ENCODE measurements around the gene PLEKHA5. TPM values are rescaled to one million over a fixed set of nuclear protein-coding genes. Genes with fewer than 3 reads are reported as not detected.

PLEKHA5 gene
- polyA plus RNA-seq, 3 donors, result 0.35 to 0.79 (median 0.41) TPM

DNA sequence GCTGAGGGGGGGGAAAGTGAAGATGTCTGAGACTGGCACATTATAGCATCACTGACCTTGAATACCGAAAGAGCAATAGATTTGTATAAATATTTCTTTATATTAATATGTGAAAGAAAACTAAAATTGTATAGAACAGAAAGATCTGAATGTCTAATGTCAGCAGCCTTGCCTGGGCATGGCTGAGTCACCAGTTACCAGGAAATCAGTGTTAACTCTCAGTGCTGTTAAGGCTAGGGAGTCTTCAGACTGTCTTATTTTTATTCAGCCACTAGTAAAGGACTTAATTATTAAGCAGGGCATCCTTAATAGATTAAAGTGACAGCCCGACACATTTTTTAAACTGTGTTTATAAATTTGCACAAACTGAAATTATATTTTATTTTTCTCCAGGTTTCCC, 186.9 kb downstream of the PLEKHA5 start:
- Mint-ChIP-seq H3K36me3 (no peaks in the 10 kb centered on the region), H3K4me1 (no peaks in the 10 kb centered on the region), H3K27me3 (ENCODE audit: low read depth in 3 of 3) (no peaks in the 10 kb centered on the region), H3K4me3 (no peak overlapping the region), H3K27ac (no peak overlapping the region), H3K9me3 (no peaks in the 10 kb centered on the region)
- DNase-seq, result no peak
- intact Hi-C loops (cut with micrococcal nuclease), result no loop called here
- TF ChIP-seq, protein P1, sequence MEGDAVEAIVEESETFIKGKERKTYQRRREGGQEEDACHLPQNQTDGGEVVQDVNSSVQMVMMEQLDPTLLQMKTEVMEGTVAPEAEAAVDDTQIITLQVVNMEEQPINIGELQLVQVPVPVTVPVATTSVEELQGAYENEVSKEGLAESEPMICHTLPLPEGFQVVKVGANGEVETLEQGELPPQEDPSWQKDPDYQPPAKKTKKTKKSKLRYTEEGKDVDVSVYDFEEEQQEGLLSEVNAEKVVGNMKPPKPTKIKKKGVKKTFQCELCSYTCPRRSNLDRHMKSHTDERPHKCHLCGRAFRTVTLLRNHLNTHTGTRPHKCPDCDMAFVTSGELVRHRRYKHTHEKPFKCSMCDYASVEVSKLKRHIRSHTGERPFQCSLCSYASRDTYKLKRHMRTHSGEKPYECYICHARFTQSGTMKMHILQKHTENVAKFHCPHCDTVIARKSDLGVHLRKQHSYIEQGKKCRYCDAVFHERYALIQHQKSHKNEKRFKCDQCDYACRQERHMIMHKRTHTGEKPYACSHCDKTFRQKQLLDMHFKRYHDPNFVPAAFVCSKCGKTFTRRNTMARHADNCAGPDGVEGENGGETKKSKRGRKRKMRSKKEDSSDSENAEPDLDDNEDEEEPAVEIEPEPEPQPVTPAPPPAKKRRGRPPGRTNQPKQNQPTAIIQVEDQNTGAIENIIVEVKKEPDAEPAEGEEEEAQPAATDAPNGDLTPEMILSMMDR (IDR thresholded peaks at IDR 0.05), result no peak
- no peak overlapping the region for H3K4me3 ChIP-seq (replicated peaks in 1 of 3; ENCODE audit: low read depth in 2 of 3, low read length in 3 of 3)
- WGBS (ENCODE audit: insufficient coverage), result no CpG with 5 or more reads among the region's 2 CpGs
- no peaks in the 10 kb centered on the region for H3K9me3 ChIP-seq (replicated peaks in 1 of 2; ENCODE audit: control insufficient read depth in 1 of 2, insufficient read depth in 1 of 2, low read length in 2 of 2)
- no peaks in the 10 kb centered on the region for H3K4me1 ChIP-seq (ENCODE audit: control insufficient read depth in 1 of 2, insufficient read depth in 2 of 2, low read length in 2 of 2)
- H3K9ac ChIP-seq (ENCODE audit: insufficient read depth, low read length, poor library complexity, severe bottlenecking), result no peak overlapping the region
- H3K27me3 ChIP-seq (ENCODE audit: control insufficient read depth in 2 of 2, insufficient read depth in 2 of 2, low read length in 2 of 2), result no peaks in the 10 kb centered on the region
- H3K27ac ChIP-seq (ENCODE audit: low read depth in 1 of 2, low read length in 2 of 2), result no peak overlapping the region
- H3K36me3 ChIP-seq (replicated peaks in 1 of 2; ENCODE audit: control insufficient read depth in 1 of 2, insufficient read depth in 2 of 2, low read length in 2 of 2), result no peaks in the 10 kb centered on the region
- no peak overlapping the region for H3K4me2 ChIP-seq (replicated peaks; ENCODE audit: extremely low read depth, low read length, poor library complexity, severe bottlenecking)
- no peak overlapping the region for H2AFZ ChIP-seq (ENCODE audit: insufficient read depth, low read depth, low read length, poor library complexity, severe bottlenecking)
- no peaks in the 10 kb centered on the region for H4K20me1 ChIP-seq (ENCODE audit: insufficient read depth, low read length)
- H3K79me2 ChIP-seq (ENCODE audit: insufficient read depth, low read length), result no peaks in the 10 kb centered on the region

DNA sequence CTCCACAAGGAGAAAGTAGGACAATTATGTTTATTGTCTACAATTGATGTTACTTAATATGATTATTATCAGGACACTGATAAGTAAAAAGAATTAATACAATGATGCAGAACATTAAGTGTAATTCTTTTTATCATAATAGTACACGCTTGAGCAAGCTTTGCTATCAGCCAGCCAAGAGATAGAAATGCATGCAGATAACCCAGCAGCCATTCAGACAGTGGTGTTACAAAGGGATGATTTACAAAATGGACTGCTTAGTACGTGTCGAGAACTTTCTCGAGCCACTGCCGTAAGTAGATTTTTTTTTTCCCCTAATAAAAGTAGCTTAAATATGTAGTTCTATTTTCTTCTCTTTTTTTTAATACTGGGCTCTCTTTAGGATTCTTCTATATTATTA, 192.8 kb downstream of the PLEKHA5 start:
- no peaks in the 10 kb centered on the region for H4K20me1 ChIP-seq (ENCODE audit: insufficient read depth, low read length)
- Mint-ChIP-seq H3K36me3 (no peaks in the 10 kb centered on the region), H3K4me1 (no peaks in the 10 kb centered on the region), H3K4me3 (no peak overlapping the region), H3K27me3 (ENCODE audit: low read depth in 3 of 3) (no peaks in the 10 kb centered on the region), H3K27ac (no peak overlapping the region), H3K9me3 (peaks cover 0 to 10% (median 0%) of the 10 kb centered on the region in 7 donors)
- no peak overlapping the region for H2AFZ ChIP-seq (ENCODE audit: insufficient read depth, low read depth, low read length, poor library complexity, severe bottlenecking)
- H3K36me3 ChIP-seq (replicated peaks in 1 of 2; ENCODE audit: control insufficient read depth in 1 of 2, insufficient read depth in 2 of 2, low read length in 2 of 2), result no peaks in the 10 kb centered on the region
- no peaks in the 10 kb centered on the region for H3K27me3 ChIP-seq (ENCODE audit: control insufficient read depth in 2 of 2, insufficient read depth in 2 of 2, low read length in 2 of 2)
- no peak overlapping the region for H3K9ac ChIP-seq (ENCODE audit: insufficient read depth, low read length, poor library complexity, severe bottlenecking)
- no peak for DNase-seq
- no peaks in the 10 kb centered on the region for H3K9me3 ChIP-seq (replicated peaks in 1 of 2; ENCODE audit: control insufficient read depth in 1 of 2, insufficient read depth in 1 of 2, low read length in 2 of 2)
- H3K4me3 ChIP-seq (replicated peaks in 1 of 3; ENCODE audit: low read depth in 2 of 3, low read length in 3 of 3), result no peak overlapping the region
- no peak overlapping the region for H3K27ac ChIP-seq (ENCODE audit: low read depth in 1 of 2, low read length in 2 of 2)
- H3K4me2 ChIP-seq (replicated peaks; ENCODE audit: extremely low read depth, low read length, poor library complexity, severe bottlenecking), result no peak overlapping the region
- intact Hi-C loops (cut with micrococcal nuclease), result no loop called here
- no peaks in the 10 kb centered on the region for H3K4me1 ChIP-seq (ENCODE audit: control insufficient read depth in 1 of 2, insufficient read depth in 2 of 2, low read length in 2 of 2)
- WGBS (ENCODE audit: insufficient coverage), result no CpG with 5 or more reads among the region's 5 CpGs
- TF ChIP-seq, protein P1 (IDR thresholded peaks at IDR 0.05), result no peak
- no peaks in the 10 kb centered on the region for H3K79me2 ChIP-seq (ENCODE audit: insufficient read depth, low read length)
